ENCODE measurements around the gene LCLAT1.

GRCh38 chr2:30465171-30465545, 18.1 kb downstream of the LCLAT1 start:
- TF ChIP-seq CTCF (IDR thresholded peaks at IDR 0.05) (no peak), EZH2 (IDR thresholded peaks at IDR 0.05) (no peak)
